Chondrocyte (in vitro differentiated cells): ENCODE results near the gene FAS. TPM values are rescaled to one million over a fixed set of nuclear protein-coding genes. Genes with fewer than 3 reads are reported as not detected.

ENCODE experiments used
- DNase-seq: peaks from one replicate; pipeline ENCODE4 v3.0.0; 2021; ENCODE audit warnings: mixed read lengths, low spot score
- H3K27ac Mint-ChIP-seq: one replicate; pipeline ENCODE4 v1.8.0; 2021; ENCODE audit warnings: mild to moderate bottlenecking, moderate library complexity, mixed read lengths; ENCODE audit not compliant: unreplicated experiment
- H3K27me3 Mint-ChIP-seq: 2 replicates; pipeline ENCODE4 v1.8.0; 2021; ENCODE audit warnings: low read depth, mixed read lengths
- H3K36me3 Mint-ChIP-seq: 2 replicates; pipeline ENCODE4 v1.8.0; 2021; ENCODE audit warnings: low read depth, mixed read lengths
- H3K4me1 Mint-ChIP-seq: 2 replicates; pipeline ENCODE4 v1.8.0; 2021; ENCODE audit warnings: low read depth, mild to moderate bottlenecking, mixed read lengths
- H3K4me3 Mint-ChIP-seq: one replicate; pipeline ENCODE4 v1.8.0; 2021; ENCODE audit warnings: mild to moderate bottlenecking, moderate library complexity, mixed read lengths; ENCODE audit not compliant: unreplicated experiment
- H3K9me3 Mint-ChIP-seq: 2 replicates; pipeline ENCODE4 v1.8.0; 2021; ENCODE audit warnings: low read depth, mixed read lengths
- total RNA-seq: library from RNA; stranded (reverse); gene quantifications from 3 replicates; pipeline ENCODE4 v1.2.1, GENCODE V29; 2021
- TF ChIP-seq, protein P1 (sequence below): fragments of 200-600 bp; sonication (generic); IDR thresholded peaks from 2 replicates; pipeline ENCODE4 v1.5.0; 2021; ENCODE audit warnings: antibody characterized with exemption, mild to moderate bottlenecking, moderate library complexity

The FAS gene
- total RNA-seq, 1 donor from 2014 or later: 11.5 TPM

DNA sequence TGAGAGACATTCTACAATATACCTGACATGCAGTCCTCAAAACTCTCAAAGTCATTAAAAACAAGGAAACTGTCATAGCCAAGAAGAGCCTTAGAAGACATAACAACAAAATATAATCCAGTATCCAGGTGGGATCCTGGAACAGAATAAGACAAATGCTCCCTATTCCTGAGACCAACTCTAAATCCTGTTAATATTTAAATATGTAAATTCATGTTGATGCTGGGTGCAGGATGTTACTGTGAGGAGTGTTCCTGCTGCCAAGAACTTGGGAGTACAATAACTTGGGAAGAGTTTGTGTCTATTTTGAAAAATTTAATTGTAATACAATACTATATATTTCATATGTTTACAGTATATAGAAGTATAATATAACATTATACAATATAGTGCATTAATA is 61.0 kb downstream of the FAS start:
- H3K27ac Mint-ChIP-seq: no peak overlapping the region
- H3K4me1 Mint-ChIP-seq: peaks cover 5% of the 10 kb centered on the region
- DNase-seq: no peak
- H3K36me3 Mint-ChIP-seq: no peaks in the 10 kb centered on the region
- TF ChIP-seq, protein P1, sequence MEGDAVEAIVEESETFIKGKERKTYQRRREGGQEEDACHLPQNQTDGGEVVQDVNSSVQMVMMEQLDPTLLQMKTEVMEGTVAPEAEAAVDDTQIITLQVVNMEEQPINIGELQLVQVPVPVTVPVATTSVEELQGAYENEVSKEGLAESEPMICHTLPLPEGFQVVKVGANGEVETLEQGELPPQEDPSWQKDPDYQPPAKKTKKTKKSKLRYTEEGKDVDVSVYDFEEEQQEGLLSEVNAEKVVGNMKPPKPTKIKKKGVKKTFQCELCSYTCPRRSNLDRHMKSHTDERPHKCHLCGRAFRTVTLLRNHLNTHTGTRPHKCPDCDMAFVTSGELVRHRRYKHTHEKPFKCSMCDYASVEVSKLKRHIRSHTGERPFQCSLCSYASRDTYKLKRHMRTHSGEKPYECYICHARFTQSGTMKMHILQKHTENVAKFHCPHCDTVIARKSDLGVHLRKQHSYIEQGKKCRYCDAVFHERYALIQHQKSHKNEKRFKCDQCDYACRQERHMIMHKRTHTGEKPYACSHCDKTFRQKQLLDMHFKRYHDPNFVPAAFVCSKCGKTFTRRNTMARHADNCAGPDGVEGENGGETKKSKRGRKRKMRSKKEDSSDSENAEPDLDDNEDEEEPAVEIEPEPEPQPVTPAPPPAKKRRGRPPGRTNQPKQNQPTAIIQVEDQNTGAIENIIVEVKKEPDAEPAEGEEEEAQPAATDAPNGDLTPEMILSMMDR: no peak
- H3K27me3 Mint-ChIP-seq: peaks cover 12% of the 10 kb centered on the region
- no peak overlapping the region for H3K4me3 Mint-ChIP-seq
- no peaks in the 10 kb centered on the region for H3K9me3 Mint-ChIP-seq

DNA sequence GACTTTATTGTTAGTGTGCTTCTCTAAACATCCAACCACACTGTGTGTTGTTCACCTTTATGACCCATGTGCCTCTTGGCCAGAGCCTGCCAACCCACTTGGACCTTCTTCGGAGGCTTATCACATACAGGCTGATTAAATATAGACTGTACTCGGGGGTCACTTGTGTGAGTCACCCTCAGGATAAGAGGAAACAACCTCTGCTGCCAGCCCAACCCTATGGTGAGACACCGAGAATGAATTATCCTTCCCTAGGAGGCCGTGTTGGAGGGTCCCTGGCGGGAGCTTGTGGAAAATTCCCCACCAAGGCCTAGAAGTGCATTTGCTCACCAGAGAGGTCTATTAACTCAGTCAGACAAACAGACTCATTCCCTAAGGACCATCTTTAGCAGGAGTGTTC is 63.0 kb downstream of the FAS start:
- peaks cover 5% of the 10 kb centered on the region for H3K4me1 Mint-ChIP-seq
- H3K27ac Mint-ChIP-seq: no peak overlapping the region
- H3K4me3 Mint-ChIP-seq: no peak overlapping the region
- no peaks in the 10 kb centered on the region for H3K9me3 Mint-ChIP-seq
- H3K27me3 Mint-ChIP-seq: peaks cover 6% of the 10 kb centered on the region
- DNase-seq: no peak
- TF ChIP-seq, protein P1: no peak
- no peaks in the 10 kb centered on the region for H3K36me3 Mint-ChIP-seq

DNA sequence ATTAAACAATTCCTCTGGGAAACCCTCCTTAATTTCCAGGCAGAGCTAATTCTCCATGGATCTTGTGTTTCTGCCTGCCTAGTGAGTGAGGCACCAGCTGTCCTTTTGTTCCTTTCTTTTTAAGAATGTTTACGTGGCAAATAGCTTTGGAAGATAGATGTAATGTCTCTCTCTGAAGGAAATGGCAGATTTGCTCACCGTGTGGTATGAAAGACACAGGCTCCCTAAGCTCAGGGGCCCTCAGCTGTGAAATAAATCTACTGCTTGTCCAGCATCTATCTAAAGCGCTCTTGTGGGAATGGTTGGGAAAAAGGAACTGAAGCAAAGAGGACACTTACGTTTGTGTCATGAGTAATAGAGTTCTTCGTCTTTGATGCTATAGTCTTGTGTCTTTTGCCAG is 64.6 kb downstream of the FAS start:
- Mint-ChIP-seq H3K27me3 (peaks cover 4% of the 10 kb centered on the region), H3K4me3 (no peak overlapping the region), H3K27ac (no peak overlapping the region), H3K36me3 (no peaks in the 10 kb centered on the region), H3K9me3 (no peaks in the 10 kb centered on the region), H3K4me1 (peaks cover 5% of the 10 kb centered on the region)
- no peak for DNase-seq
- TF ChIP-seq, protein P1: no peak

DNA sequence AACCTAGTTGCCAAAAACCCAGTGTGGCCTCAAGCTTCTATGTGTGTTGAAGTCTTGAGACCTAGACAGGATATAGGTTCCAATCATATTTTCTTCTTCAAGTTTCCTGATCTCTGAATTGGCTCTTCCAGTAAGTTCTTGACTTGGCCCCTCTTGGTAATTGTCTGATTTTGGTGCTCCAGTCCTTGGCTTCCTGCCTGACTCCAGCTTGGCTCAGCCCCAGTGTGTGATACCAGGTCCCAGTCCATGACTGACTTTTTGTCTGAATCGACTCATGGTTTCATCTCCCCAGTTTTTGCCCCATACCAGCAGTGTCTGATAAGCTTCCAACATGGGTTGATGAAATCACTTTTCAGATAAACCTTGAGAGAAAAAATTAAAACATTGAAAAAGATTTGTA is 72.3 kb downstream of the FAS start:
- peaks cover 5% of the 10 kb centered on the region for H3K4me1 Mint-ChIP-seq
- H3K36me3 Mint-ChIP-seq: no peaks in the 10 kb centered on the region

DNA sequence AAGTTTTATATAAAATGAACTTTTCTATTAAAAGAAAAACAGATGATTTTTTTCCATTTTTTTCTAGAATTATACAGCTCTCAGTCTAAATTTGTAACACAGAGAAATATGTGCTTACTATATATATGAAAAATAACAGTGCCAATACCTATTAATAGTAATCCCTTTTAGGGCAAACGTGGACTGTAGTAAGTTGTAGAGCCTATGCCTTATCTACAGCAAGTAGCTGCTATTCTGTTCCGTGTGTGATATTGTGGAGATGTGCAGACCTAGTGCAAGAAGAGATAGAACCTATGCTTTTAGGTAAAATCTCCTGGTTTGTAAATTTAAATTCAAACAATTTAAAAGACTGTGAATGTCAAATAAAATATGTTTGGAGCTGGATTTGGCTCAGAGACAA is 72.9 kb downstream of the FAS start:
- Mint-ChIP-seq H3K27me3 (peaks cover 32% of the 10 kb centered on the region), H3K4me1 (peaks cover 5% of the 10 kb centered on the region), H3K4me3 (no peak overlapping the region), H3K27ac (no peak overlapping the region), H3K36me3 (no peaks in the 10 kb centered on the region), H3K9me3 (no peaks in the 10 kb centered on the region)
- DNase-seq: no peak
- TF ChIP-seq, protein P1: no peak

More for the DNA sequence above, 72.3 kb downstream of the FAS start:
- Mint-ChIP-seq H3K27me3 (peaks cover 28% of the 10 kb centered on the region), H3K27ac (no peak overlapping the region), H3K9me3 (no peaks in the 10 kb centered on the region), H3K4me3 (no peak overlapping the region)
- DNase-seq: no peak
- TF ChIP-seq, protein P1: no peak
